Inflammatory macrophage treated with lipopolysaccharide for 1 hour (primary cell): ENCODE results near the gene ANAPC2.
A peak's percentile ranks its signal among the peaks of the same experiment; 100 is the strongest.

Source experiments
- DNase-seq, 2 donors: peaks; one replicate each; pipeline ENCODE4 v3.0.0-alpha.2; 2020 to 2022

The ANAPC2 gene

DNA sequence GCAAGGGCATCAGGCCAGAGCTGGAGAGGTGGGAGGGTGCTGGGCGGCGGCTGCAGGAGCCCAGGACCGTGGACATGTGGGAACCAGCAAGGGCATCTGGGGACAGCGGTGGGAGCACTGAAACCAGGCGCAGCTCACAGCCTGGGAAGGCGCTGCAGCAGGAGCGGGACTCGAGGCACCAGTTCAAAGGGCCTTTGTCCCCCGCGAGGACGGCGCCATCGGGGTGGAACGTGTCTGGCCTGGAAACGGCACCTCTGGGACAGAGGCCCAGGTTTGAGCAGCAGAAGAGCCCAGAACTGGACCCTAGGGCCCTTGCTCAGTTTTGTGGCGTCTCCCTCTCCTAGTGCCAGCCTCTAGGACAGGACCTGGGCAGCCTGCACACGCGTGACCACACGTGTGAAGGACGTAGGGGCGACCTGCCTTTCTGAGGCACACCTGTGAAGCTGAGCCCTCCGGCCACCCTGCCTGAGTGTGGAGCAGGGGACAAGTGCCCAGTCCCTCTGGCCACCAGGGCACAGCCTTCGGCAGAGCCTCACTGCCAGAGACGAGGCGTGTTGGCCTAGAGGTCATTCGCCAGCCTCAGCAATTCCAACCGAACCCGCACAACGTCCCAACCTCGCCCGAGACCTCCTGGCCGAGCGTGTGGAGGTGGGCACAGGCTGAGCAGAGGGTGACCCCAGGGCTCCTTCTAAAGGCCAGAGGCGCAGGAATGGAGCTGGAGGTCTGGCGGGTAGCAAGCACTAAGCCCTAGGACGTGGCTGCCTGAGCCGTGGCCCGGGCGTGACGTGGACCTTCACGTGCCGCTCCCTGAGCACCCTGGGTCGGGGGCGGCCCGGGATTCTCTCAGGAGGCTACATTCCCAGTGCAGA lies 14.3 kb downstream of the ANAPC2 start:
- DNase-seq = no peak

DNA sequence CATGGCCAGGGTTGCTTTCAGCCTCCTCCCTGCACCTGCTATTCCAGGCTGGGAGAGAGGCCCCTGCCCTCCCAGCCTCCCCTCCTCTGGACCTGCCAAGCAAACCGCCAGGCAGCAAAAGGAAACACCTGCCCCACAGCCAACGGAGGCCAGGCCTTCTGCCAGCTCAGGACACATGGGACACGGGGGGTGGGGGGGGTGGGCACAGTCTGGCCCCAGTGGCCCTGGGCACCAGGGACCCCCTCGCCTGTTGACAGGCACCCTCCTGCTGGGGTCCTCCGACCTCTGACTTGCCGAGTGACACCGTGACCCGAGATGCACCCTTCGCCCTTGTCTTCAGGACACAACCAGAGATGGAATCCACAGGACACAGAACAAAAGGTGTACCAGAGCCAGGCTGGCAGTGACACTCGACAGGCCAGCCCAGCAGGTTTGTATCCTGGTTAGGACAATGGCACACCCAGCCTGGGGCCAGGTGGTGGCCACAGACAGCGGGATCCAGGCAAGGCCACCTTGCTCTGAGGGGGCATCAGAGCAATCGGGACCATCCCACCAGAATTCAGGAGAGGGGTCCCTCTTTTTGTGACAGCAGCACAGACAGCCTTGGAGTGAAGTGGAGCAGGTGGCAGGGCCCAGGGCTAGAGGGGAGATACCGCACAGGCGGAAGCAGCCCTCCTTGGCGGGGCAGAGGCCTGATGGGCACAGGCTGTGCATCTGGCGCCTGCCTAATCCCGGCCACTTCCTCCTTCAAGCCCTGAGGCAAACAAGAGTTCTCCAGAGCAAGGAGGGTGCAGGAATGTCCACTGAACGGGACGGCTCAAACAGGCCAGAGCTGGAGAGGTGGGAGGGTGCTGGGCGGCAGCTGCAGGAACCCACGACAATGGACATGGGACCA lies 15.2 kb downstream of the ANAPC2 start:
- no peak for DNase-seq

DNA sequence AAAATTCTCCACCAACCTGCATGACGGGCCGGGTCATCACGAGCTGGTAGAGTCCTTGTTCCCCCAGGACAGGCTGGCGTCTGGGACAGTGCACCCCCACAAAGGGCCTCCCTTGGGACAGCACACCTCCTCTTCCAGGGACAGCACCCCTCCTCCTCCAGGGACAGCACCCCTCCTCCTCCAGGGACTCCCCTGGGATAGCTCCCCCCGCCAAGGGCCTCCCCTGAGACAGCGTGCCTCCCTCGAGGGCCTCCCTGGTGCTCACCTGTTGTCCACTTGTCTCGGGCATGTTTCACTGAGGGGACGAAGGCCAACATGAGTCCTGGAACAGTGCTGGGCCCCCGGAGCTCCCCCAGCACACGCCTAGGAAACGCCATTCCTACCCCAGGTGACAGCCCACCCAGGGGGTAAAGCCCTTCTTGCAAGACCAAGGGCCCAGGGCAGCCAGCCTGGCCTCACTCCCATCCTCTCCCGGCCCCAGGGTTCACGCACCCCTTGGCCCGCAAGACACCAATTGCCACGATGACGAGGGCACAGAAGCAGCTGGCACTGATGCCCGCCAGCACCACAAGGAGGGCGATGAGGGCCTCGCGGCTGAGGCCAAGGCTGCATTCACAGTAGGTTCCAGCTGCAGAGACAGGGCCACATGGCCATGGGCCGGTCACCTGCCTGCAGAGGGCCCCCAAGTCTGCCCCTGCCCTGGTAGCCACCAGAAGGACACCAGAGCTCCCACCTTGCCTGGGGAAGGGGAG lies 17.0 kb downstream of the ANAPC2 start:
- DNase-seq = no peak

- DNase-seq = no peak
Measured at GRCh38 chr9:137170486-137171148, 17.7 kb downstream of the ANAPC2 start.

DNA sequence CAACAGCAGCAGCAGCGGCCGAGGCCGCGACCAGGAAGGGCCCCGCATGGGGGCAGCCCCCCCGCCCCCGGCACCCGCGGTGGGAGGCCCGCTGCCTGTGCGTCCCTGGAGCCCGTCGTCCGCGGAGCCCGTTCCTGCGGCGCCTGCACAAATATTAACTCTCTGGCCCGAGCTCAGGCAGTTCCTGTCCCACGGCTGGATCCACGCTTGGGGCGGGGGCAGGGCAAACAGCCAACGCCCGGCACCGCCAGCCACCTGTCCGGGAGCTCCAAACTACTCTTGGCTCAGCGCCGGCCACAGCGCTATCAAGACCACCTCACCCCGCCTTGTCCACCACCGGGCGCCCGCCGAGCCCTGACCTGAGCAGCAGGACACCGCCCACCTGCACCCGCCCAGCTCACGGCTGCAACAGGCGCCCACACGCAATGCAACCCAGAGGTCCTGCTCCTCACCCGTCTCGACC lies 18.4 kb downstream of the ANAPC2 start, which contains the start of gene LRRC26:
Gene LRRC26, minus strand, starts transcription at position 156 of the 463 bp plus-strand sequence. Its CDS starts 108 bp downstream, at position 48.
- DNase-seq = no peak

DNA sequence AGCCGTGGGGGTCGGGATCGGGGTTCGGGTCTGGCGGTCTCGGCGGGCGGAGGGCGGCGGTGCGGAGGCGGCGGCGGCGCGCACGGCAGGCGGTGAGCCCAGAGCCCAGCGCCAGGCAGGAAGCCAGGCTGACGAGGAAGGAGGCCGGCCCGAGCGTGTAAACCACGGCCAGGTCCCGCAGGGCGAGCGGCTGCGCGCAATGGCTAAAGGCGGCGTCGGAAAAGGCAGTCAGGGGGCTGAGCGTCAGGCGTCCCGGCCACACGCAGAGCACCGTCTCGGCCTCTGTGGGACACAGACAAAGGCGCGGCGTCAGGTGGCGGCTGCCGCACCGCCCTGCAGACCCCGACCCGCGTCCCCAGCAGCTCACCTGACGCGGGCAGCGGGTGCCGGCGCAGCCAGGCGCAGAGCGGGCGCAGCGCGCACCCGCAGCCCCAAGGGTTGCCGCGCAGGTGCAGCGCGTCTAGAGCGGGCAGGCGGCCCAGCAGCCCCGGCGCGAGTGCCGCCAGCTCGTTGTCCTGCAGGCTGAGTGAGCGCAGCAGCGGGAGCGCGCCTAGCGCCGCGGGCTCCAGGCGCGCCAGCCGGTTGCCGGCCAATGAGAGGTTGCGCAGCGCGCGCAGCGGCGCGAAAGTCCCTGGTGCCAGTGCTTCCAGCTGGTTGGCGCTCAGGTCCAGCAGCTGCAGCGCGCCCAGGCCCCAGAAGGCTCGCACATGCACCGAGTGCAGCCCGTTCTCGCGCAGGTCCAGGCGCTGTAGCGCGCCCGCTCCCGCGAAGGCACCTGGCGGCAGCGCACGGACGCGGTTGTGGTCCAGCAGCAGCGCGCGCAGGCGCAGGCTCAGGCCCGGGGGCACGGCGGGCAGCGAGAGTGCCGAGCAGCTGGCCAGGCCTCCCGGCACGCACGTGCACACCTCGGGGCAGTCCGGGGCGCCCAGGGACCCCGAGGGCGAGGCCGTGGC lies 19.2 kb downstream of the ANAPC2 start:
- no peak for DNase-seq

GRCh38 chr9:137168573-137168903 lies 19.8 kb downstream of the ANAPC2 start:
- DNase-seq = no peak

DNA sequence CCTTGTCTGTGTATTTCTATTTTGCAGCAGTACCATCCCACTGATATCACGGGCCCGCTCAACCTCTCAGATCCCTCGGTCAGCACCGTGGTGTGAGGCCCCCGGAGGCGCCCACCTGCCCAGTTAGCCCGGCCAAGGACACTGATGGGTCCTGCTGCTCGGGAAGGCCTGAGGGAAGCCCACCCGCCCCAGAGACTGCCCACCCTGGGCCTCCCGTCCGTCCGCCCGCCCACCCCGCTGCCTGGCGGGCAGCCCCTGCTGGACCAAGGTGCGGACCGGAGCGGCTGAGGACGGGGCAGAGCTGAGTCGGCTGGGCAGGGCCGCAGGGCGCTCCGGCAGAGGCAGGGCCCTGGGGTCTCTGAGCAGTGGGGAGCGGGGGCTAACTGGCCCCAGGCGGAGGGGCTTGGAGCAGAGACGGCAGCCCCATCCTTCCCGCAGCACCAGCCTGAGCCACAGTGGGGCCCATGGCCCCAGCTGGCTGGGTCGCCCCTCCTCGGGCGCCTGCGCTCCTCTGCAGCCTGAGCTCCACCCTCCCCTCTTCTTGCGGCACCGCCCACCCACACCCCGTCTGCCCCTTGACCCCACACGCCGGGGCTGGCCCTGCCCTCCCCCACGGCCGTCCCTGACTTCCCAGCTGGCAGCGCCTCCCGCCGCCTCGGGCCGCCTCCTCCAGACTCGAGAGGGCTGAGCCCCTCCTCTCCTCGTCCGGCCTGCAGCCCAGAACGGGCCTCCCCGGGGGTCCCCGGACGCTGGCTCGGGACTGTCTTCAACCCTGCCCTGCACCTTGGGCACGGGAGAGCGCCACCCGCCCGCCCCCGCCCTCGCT lies 20.4 kb downstream of the ANAPC2 start:
- peak in 1 of 2 donors; percentile 5 for DNase-seq

GRCh38 chr9:137167277-137167746 lies 21.0 kb downstream of the ANAPC2 start:
- DNase-seq = no peak

GRCh38 chr9:137166380-137167229 lies 21.8 kb downstream of the ANAPC2 start:
- no peak for DNase-seq

- DNase-seq = no peak
Measured at GRCh38 chr9:137165250-137165836, 23.0 kb downstream of the ANAPC2 start.

GRCh38 chr9:137164370-137165249 lies 23.8 kb downstream of the ANAPC2 start:
- DNase-seq = no peak

GRCh38 chr9:137163805-137164204 lies 24.6 kb downstream of the ANAPC2 start:
- no peak for DNase-seq

- no peak for DNase-seq
Measured at GRCh38 chr9:137163365-137163715, 25.0 kb downstream of the ANAPC2 start.

- DNase-seq = no peak
Measured at GRCh38 chr9:137162505-137163364, 25.6 kb downstream of the ANAPC2 start.
